SH-SY5Y (cell line): ENCODE measurements around the gene SLC29A1.

Source experiments
- GATA2 ChIP-seq: IDR thresholded peaks from 2 replicates; pipeline ENCODE4 v1.6.1; 2011; ENCODE audit warnings: mild to moderate bottlenecking, low read depth, low read length
- GATA3 ChIP-seq: IDR thresholded peaks from 2 replicates; pipeline ENCODE4 v1.6.1; 2011; ENCODE audit warnings: low read depth, mild to moderate bottlenecking, low read length, moderate library complexity

The SLC29A1 gene

GRCh38 chr6:44235891-44236516 lies 12.6 kb downstream of the SLC29A1 start:
- no peak for TF ChIP-seq GATA2
- no peak for TF ChIP-seq GATA3

GRCh38 chr6:44237021-44237812 lies 13.8 kb downstream of the SLC29A1 start:
- TF ChIP-seq GATA2 = no peak
- TF ChIP-seq GATA3 = no peak

- TF ChIP-seq GATA2 = no peak
Measured at GRCh38 chr6:44237813-44238433, 14.5 kb downstream of the SLC29A1 start.

GRCh38 chr6:44238687-44239350 lies 15.4 kb downstream of the SLC29A1 start:
- TF ChIP-seq GATA2 = no peak
- TF ChIP-seq GATA3 = no peak

GRCh38 chr6:44243345-44243744 lies 19.9 kb downstream of the SLC29A1 start:
- TF ChIP-seq GATA3 (no peak), GATA2 (no peak)

- TF ChIP-seq GATA2 (no peak), GATA3 (no peak)
Measured at GRCh38 chr6:44245391-44245911, 22.1 kb downstream of the SLC29A1 start.

- TF ChIP-seq GATA3 (no peak), GATA2 (no peak; the same call in 1 of the 2 replicates)
Measured at GRCh38 chr6:44245912-44246662, 22.7 kb downstream of the SLC29A1 start.

- no peak for TF ChIP-seq GATA2
Measured at GRCh38 chr6:44246663-44247337, 23.4 kb downstream of the SLC29A1 start, which contains the start of gene HSP90AB1. Gene HSP90AB1 (plus strand): TSS chr6:44247101. CDS start chr6:44248630, 1,529 bp downstream.

- TF ChIP-seq GATA2 (no peak), GATA3 (no peak)
Measured at GRCh38 chr6:44247338-44248302, 24.2 kb downstream of the SLC29A1 start.

- TF ChIP-seq GATA2 (no peak), GATA3 (no peak)
Measured at GRCh38 chr6:44248579-44248978, 25.2 kb downstream of the SLC29A1 start.

GRCh38 chr6:44249082-44249748 lies 25.8 kb downstream of the SLC29A1 start:
- TF ChIP-seq GATA2 (no peak), GATA3 (no peak)
